HG03565 (cell line): ENCODE results near the gene FN3K.

Source experiments
- ATAC-seq: cut with Tn5 transposase; IDR thresholded peaks from one replicate; pipeline ENCODE4 v1.9.1; 2021; ENCODE audit warnings: mild to moderate bottlenecking, moderate library complexity; ENCODE audit not compliant: unreplicated experiment

Gene FN3K

GRCh38 chr17:82703036-82703745, 32.2 kb upstream of the FN3K start:
- no peak for ATAC-seq

GRCh38 chr17:82703935-82704865, 31.2 kb upstream of the FN3K start:
- ATAC-seq = no peak

- ATAC-seq = no peak
Measured at GRCh38 chr17:82704886-82705285, 30.5 kb upstream of the FN3K start.

GRCh38 chr17:82705756-82706155, 29.7 kb upstream of the FN3K start:
- no peak for ATAC-seq

- no peak for ATAC-seq
Measured at GRCh38 chr17:82709024-82709675, 26.3 kb upstream of the FN3K start.

- ATAC-seq = no peak
Measured at GRCh38 chr17:82709676-82710498, 25.5 kb upstream of the FN3K start.

GRCh38 chr17:82710499-82711232, 24.7 kb upstream of the FN3K start:
- no peak for ATAC-seq

GRCh38 chr17:82713071-82713723, 22.2 kb upstream of the FN3K start:
- no peak for ATAC-seq

GRCh38 chr17:82716203-82717010, 19.0 kb upstream of the FN3K start, which contains the start of gene FN3KRP:
TSS of gene FN3KRP (plus strand) at chr17:82716706. CDS start at chr17:82716756, 50 bp downstream.
- no peak for ATAC-seq

- ATAC-seq = no peak
Measured at GRCh38 chr17:82718986-82719685, 16.3 kb upstream of the FN3K start.

- ATAC-seq = no peak
Measured at GRCh38 chr17:82720204-82720603, 15.2 kb upstream of the FN3K start.

GRCh38 chr17:82722341-82723013, 12.9 kb upstream of the FN3K start:
- no peak for ATAC-seq

GRCh38 chr17:82723169-82723807, 12.1 kb upstream of the FN3K start:
- no peak for ATAC-seq

- ATAC-seq = no peak
Measured at GRCh38 chr17:82726427-82726826, 9.0 kb upstream of the FN3K start.

GRCh38 chr17:82729479-82730260, 5.7 kb upstream of the FN3K start:
- no peak for ATAC-seq

GRCh38 chr17:82732118-82732743, 3.2 kb upstream of the FN3K start:
- no peak for ATAC-seq
